Liver (tissue), 9 donors: ENCODE data around the gene MSI2. TPM values are rescaled to one million over a fixed set of nuclear protein-coding genes. Genes with fewer than 3 reads are reported as not detected.

Experiments
- DNase-seq: peaks from one replicate; pipeline ENCODE4 v3.0.0-alpha.2; 2017; ENCODE audit warnings: low spot score
- H3K27ac ChIP-seq, 2 donors: one replicate each; pipeline ENCODE4 v1.7.0; 2013; ENCODE audit warnings: inconsistent platforms in 2 of 2, low read length in 2 of 2, control low read depth in 1 of 2, low read depth in 1 of 2, mild to moderate bottlenecking in 1 of 2
- H3K27me3 ChIP-seq, 4 donors: one replicate each; pipeline versions ENCODE4 v1.6.1 to v1.7.0; 2013; ENCODE audit warnings: low read length in 3 of 4, inconsistent platforms in 1 of 4, mild to moderate bottlenecking in 1 of 4, moderate library complexity in 1 of 4; ENCODE audit not compliant: control insufficient read depth in 4 of 4, insufficient read depth in 4 of 4
- H3K36me3 ChIP-seq, 4 donors: one replicate each; pipeline versions ENCODE4 v1.6.1 to v1.7.0; 2013; ENCODE audit warnings: low read length in 3 of 4, mild to moderate bottlenecking in 3 of 4, low read depth in 1 of 4, moderate library complexity in 1 of 4; ENCODE audit not compliant: control insufficient read depth in 4 of 4, insufficient read depth in 3 of 4
- H3K4me1 ChIP-seq, 4 donors: one replicate each; pipeline versions ENCODE4 v1.6.1 to v1.7.0; 2013; ENCODE audit warnings: low read length in 3 of 4, mild to moderate bottlenecking in 3 of 4, moderate library complexity in 1 of 4; ENCODE audit not compliant: control insufficient read depth in 4 of 4, insufficient read depth in 4 of 4
- H3K4me3 ChIP-seq, 3 donors: one replicate each; pipeline versions ENCODE4 v1.6.1 to v1.7.0; 2013; ENCODE audit warnings: low read length in 3 of 3, control low read depth in 1 of 3, low read depth in 1 of 3, mild to moderate bottlenecking in 1 of 3
- H3K9ac ChIP-seq, 2 donors: one replicate each; pipeline ENCODE4 v1.7.0; 2013; ENCODE audit warnings: low read length in 2 of 2, mild to moderate bottlenecking in 2 of 2, moderate library complexity in 2 of 2, control low read depth in 1 of 2, low read depth in 1 of 2
- H3K9me3 ChIP-seq, 4 donors: one replicate each; pipeline versions ENCODE4 v1.6.1 to v1.7.0; 2013; ENCODE audit warnings: low read length in 3 of 4; ENCODE audit not compliant: control insufficient read depth in 4 of 4
- ATF3 ChIP-seq: IDR thresholded peaks from 2 replicates; pipeline ENCODE4 v1.6.1; 2016; ENCODE audit warnings: antibody characterized with exemption
- CTCF ChIP-seq: fragments of 150-350 bp; IDR thresholded peaks from 2 replicates; pipeline ENCODE4 v1.5.1; 2017; ENCODE audit warnings: improper control_type of control experiment, low read depth, low read length; ENCODE audit not compliant: missing input control
- EGR1 ChIP-seq, 2 donors: IDR thresholded peaks; 2 replicates each; pipeline ENCODE4 v1.6.1; 2016 to 2018; ENCODE audit warnings: antibody characterized with exemption in 2 of 2, low read depth in 2 of 2
- FOXA1 ChIP-seq: IDR thresholded peaks from 2 replicates; pipeline ENCODE4 v1.6.1; 2016; ENCODE audit warnings: antibody characterized with exemption
- FOXA2 ChIP-seq: IDR thresholded peaks from 2 replicates; pipeline ENCODE4 v1.6.1; 2016; ENCODE audit warnings: antibody characterized with exemption
- GABPA ChIP-seq, 2 donors: IDR thresholded peaks in 1 of 2; conservative IDR thresholded peaks in 1 of 2; 2 replicates each; pipeline ENCODE4 v1.6.1; 2016; ENCODE audit warnings: antibody characterized with exemption in 2 of 2, mild to moderate bottlenecking in 1 of 2, moderate library complexity in 1 of 2
- HNF4A ChIP-seq, 2 donors: conservative IDR thresholded peaks; 2 replicates each; pipeline ENCODE4 v1.6.1; 2016; ENCODE audit warnings: antibody characterized with exemption in 2 of 2, mild to moderate bottlenecking in 2 of 2
- HNF4G ChIP-seq: IDR thresholded peaks from 2 replicates; pipeline ENCODE4 v1.6.1; 2016; ENCODE audit warnings: antibody characterized with exemption
- JUND ChIP-seq, 2 donors: IDR thresholded peaks; 2 replicates each; pipeline ENCODE4 v1.6.1; 2016; ENCODE audit warnings: antibody characterized with exemption in 2 of 2
- NR2F2 ChIP-seq: IDR thresholded peaks from 2 replicates; pipeline ENCODE4 v1.6.1; 2016; ENCODE audit warnings: antibody characterized with exemption
- RAD21 ChIP-seq, 2 donors: IDR thresholded peaks; 2 replicates each; pipeline ENCODE4 v1.6.1; 2016; ENCODE audit warnings: antibody characterized with exemption in 2 of 2, mild to moderate bottlenecking in 2 of 2
- REST ChIP-seq: IDR thresholded peaks from 2 replicates; pipeline ENCODE4 v1.6.1; 2016; ENCODE audit warnings: antibody characterized with exemption, mild to moderate bottlenecking
- RXRA ChIP-seq, 2 donors: IDR thresholded peaks; 2 replicates each; pipeline ENCODE4 v1.6.1; 2017 to 2018; ENCODE audit warnings: antibody characterized with exemption in 2 of 2, mild to moderate bottlenecking in 1 of 2
- SP1 ChIP-seq: IDR thresholded peaks from 2 replicates; pipeline ENCODE4 v1.6.1; 2018; ENCODE audit warnings: antibody characterized with exemption, mild to moderate bottlenecking
- TAF1 ChIP-seq: conservative IDR thresholded peaks from 2 replicates; pipeline ENCODE4 v1.6.1; 2016; ENCODE audit warnings: antibody characterized with exemption, mild to moderate bottlenecking
- ZBTB33 ChIP-seq: IDR thresholded peaks from 2 replicates; pipeline ENCODE4 v1.6.1; 2016; ENCODE audit warnings: antibody characterized with exemption
- WGBS: extraction: QIAGEN DNeasy Blood & Tissue Kit; methylation state at CpG from one replicate; pipeline ENCODE4 v1.1.7; 2013; 5-methylcytosine and 5-hydroxymethylcytosine counted together
- polyA plus RNA-seq, 2 donors: library from polyadenylated mRNA; stranded (reverse) in 1 of 2; unstranded in 1 of 2; fragments of 200-250 nt in 1 of 2; fragments of >200 nt in 1 of 2; fragmentation: Nextera tagmentation in 1 of 2; extraction: Ambion mirVana in 1 of 2; gene quantifications; one replicate each; pipeline versions ENCODE4 v1.2.1 to v1.2.3, GENCODE V29; 2013 to 2015
- total RNA-seq, 2 donors: library from RNA; depleted of rRNA; stranded (reverse); fragments of >200 nt; gene quantifications; one replicate each; pipeline ENCODE4 v1.2.3, GENCODE V29; 2014
- donor health status: healthy.
- donor health status: healthy.
- donor health status: healthy.
- donor health status: healthy.
- donor health status: healthy.

The MSI2 gene
- total and polyA plus RNA-seq, 4 donors, result 5.7 to 15.6 (median 9.2) TPM

- no peak for TF ChIP-seq CTCF
These were observed 210.2 kb downstream of the MSI2 start (continued) for GRCh38 chr17:57466521-57466920.

- Histone ChIP-seq H3K4me1 (no peaks in the 10 kb centered on the region), H3K27me3 (no peaks in the 10 kb centered on the region), H3K9ac (no peak overlapping the region), H3K4me3 (no peak overlapping the region), H3K36me3 (no peaks in the 10 kb centered on the region), H3K27ac (no peak overlapping the region), H3K9me3 (no peaks in the 10 kb centered on the region)
- no peak for DNase-seq
- 98% methylated on average over 4 of the region's 4 CpGs for WGBS
- no peak for TF ChIP-seq RAD21 (IDR thresholded peaks at IDR 0.05)
- no peak for TF ChIP-seq FOXA1
- TF ChIP-seq ATF3, result no peak
- no peak for TF ChIP-seq ZBTB33
- TF ChIP-seq GABPA (IDR thresholded peaks at IDR 0.05 in 1 of 2, conservative IDR thresholded peaks at IDR 0.05 in 1 of 2), result no peak
- TF ChIP-seq JUND (IDR thresholded peaks at IDR 0.05), result no peak
- no peak for TF ChIP-seq REST
- TF ChIP-seq HNF4G, result no peak
These were observed 210.9 kb downstream of the MSI2 start for GRCh38 chr17:57467226-57467625.

- 92% methylated on average over 5 of the region's 5 CpGs for WGBS
- H3K27me3 ChIP-seq, result no peaks in the 10 kb centered on the region
- H3K4me3 ChIP-seq, result no peak overlapping the region
- no peak for DNase-seq
- H3K4me1 ChIP-seq, result no peaks in the 10 kb centered on the region
- no peaks in the 10 kb centered on the region for H3K9me3 ChIP-seq
- no peak overlapping the region for H3K27ac ChIP-seq
- TF ChIP-seq EGR1 (IDR thresholded peaks at IDR 0.05; ENCODE audit: low read depth in 2 of 2), result no peak
- no peak for TF ChIP-seq JUND (IDR thresholded peaks at IDR 0.05)
- TF ChIP-seq HNF4A (conservative IDR thresholded peaks at IDR 0.05), result no peak
- no peak for TF ChIP-seq ZBTB33
- no peak for TF ChIP-seq ATF3
- no peak for TF ChIP-seq SP1
- TF ChIP-seq FOXA1, result no peak
- no peak for TF ChIP-seq FOXA2
- no peak for TF ChIP-seq RXRA (IDR thresholded peaks at IDR 0.05)
- no peak for TF ChIP-seq NR2F2
- TF ChIP-seq TAF1, result no peak
- H3K9ac ChIP-seq, result no peak overlapping the region
- no peaks in the 10 kb centered on the region for H3K36me3 ChIP-seq
These were observed 211.5 kb downstream of the MSI2 start for GRCh38 chr17:57467801-57468200.
